GM19025 (cell line): ENCODE results near the gene ATP8A1.
A peak's percentile ranks its signal among the peaks of the same experiment; 100 is the strongest.
"Not testable (repeated sequence)": the region's sequence is repeated elsewhere in the genome, so short reads cannot be mapped to it uniquely, and the experiment has no call there.

ENCODE experiments used
- ATAC-seq: cut with Tn5 transposase; IDR thresholded peaks from one replicate; pipeline ENCODE4 v1.9.1; 2021; ENCODE audit warnings: mild to moderate bottlenecking, low read depth, moderate library complexity; ENCODE audit not compliant: unreplicated experiment

The ATP8A1 gene

DNA sequence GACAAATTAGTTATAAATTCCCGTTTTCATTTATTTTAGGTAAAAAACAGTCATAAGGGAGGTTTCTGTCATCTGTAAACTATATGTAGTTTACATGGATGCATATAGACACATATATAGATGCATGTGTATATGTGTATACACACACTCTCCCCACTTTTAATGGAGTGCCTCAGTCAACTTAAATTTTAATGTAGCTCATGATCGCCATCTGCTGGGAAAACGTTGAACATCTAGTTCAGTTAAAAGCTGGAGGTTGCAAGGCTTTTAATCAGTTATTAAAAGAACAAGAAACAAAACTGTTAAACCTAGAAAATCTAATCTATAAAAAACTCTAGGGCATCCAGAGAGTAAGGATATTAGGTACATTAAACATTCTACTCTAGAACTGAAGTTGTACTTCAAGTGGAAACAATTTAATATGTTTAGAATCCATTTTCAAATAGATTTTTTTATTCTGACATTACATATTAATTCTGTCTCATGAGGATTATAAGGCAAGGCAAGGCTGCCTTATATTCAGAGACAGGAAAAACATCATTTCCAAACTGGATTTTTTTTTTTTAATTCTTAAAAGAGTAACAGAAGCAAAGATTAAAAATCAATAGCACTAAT is 137.0 kb downstream of the ATP8A1 start:
- no peak for ATAC-seq

DNA sequence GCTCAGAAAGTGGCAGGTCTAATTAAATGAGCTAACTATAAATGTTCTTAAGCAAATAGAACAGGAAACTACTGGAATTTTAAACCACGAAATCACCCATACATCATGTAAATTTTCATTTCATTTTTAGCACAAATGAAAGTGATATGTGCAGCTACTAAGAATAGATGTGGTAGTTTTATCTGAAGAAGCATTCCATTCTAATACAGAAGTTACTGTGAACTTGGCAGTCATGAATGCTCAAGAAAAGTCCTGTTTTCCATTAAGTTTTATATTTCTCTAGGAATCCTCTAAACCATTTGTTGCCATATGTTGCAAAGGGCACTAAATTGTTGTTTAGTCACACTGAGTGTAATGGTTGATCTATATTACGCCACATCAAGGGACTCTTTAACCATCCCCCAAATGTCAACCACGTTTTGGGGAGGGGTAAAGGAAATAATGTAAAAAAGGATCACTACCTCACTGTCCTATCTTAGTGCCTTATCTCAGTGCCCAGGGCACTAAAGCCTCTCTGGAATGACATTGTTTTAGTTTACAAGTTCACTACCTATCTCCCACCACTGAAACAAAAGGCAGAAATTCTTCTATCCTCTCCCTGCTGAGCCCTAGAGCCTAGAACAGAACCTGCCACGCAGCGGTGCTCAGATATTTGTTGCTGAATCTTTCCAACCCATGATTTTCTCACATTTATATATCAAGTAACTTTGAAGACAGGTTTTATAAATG is 141.6 kb downstream of the ATP8A1 start:
- no peak for ATAC-seq

DNA sequence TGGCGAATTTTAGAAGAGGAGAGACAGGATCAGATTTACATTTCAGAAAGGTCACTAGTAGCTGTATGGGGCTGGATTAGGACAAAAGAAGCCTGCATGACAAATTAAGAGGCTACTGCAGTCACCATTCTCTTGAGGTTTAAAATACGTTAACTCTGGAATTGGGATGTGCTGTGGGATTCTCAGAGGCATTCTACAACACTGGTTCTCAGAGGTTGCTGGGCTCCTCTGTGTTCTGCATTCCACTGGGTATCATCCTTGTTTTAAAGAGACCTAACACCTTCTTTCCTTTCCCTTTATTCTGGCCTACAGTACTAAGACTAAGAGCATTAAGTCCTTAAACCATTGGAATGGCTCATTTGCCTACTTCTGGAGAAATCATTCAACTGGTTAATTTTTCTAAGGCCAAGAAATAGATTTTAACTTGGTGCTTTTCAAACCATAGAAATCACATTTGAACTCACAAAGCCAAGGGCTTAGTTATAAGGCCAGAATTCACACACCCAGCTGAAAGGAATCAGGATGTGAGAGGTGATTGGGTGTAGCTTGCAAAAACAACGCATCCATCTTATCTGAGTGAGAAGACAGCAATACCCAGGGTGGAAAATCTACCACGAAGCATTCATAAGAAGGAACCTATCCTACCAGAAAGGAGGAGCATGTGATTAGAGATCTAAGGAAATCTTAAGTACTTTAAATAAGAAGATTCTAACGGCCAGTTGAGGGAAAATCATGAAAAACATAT is 143.0 kb downstream of the ATP8A1 start:
- ATAC-seq = no peak

GRCh38 chr4:42512226-42512625 is 144.7 kb downstream of the ATP8A1 start:
- no peak for ATAC-seq

- ATAC-seq = no peak
These were observed 146.7 kb downstream of the ATP8A1 start for GRCh38 chr4:42510225-42510624.

DNA sequence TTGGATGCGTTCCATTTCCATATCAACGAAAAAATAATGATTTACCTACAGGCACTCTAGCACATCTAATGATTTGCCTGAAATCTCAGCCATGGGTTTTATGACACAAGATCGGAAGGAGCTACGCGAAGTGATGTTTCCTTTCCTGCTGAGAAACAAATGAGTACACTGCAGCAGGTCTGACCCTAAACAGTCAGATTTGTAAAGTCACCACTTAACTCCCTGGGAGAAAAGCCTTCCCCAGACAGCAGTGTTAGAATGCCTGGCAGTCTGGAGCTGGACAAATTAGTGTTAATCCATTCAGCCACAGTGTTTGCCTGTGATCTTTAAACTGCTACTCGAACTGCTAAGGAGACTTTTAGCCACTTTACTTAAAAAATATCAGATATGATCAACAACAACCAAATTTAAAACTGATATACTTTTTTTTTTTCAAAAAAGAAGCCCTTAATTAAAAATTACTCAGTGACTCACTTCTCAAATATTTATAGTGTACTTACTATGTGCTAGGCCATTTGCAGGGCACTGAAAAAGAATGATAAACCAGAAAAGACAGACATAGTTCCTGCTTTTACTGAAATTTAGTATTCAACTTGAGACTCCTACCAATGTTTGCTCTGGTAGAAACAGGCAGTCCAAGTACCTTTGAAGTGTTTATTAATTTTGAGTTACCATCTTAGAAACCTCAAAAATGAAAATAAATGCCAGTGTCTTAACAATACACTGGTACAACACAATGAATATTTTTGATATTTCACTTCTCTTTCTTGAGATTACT is 155.1 kb downstream of the ATP8A1 start:
- ATAC-seq = no peak

GRCh38 chr4:42498040-42498439 is 158.9 kb downstream of the ATP8A1 start:
- no peak for ATAC-seq

DNA sequence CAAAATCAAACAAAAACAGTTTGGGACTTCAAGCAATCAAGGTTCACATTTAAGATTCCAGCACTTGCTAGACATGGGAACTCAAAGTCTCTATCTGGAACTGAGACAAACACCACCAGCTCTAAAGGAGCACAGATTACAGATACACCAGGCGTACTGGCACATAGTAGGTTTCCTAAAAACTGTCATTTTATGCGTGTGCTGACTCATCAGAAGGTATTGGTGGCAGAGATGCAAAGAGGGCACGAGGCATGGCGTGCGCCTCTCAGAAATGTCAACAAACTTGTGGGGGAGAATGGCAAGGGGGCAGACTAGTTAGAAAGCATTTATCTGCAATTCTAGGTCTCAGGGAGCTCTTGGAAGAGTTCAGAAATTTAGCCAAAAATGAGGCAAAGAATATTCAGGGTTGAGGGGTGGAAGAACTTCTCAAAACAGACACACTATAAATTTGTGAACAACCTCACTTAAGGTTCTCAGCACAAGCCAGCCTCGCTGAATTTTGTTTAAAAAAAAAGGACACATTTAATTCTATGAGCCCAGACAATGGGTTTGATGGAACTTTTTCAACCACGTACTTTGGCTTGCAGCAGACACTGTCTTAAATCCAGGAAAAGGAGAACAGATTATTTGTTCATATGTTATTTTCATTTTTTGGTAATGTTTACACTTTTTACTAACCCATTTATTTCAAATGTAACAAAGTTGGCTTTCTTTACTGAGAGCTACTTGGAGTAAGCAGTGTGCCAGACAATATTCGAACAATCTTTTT is 159.6 kb downstream of the ATP8A1 start:
- no peak for ATAC-seq

DNA sequence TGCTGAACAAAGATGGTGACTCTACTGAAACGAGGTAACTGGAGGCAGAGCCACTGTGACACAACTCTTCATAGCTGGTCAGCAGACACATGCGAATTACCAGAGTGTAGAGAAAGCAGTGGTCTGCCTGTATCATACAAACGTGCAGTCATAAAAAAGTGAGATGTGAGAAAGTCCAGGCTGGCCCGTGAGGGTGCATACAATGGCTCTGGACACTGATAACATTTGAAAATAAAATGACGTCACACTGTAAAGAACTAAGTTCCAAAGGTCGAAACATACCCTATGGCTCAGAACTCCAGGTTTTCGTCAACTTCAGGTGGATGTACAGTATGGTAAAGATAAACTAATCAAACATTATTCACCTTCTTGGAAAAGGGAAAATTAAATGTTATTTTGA is 163.9 kb downstream of the ATP8A1 start:
- no peak for ATAC-seq

- ATAC-seq = no peak
These were observed 166.9 kb downstream of the ATP8A1 start for GRCh38 chr4:42490015-42490414.

DNA sequence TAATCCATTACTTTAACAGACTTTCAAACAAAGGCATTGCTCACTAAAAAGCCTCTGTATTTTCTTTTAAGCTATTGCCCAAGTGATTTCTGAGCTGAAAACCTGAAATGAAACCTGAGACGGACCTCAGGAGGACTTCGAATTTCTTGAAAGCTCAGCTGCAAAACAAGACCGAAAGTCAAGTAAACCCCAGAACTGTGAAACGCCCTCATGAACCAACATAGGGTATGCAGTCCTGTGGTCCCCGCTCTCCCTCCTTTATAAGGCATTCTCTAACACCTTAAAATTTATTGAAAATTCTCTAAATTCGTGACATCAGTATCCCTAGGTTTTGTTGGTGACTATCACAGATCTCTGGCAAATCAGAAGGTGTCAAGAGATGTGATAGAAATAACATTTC is 167.8 kb downstream of the ATP8A1 start:
- peak; percentile 68 for ATAC-seq

- no peak for ATAC-seq
These were observed 168.4 kb downstream of the ATP8A1 start for GRCh38 chr4:42488554-42488953.

- peak; percentile 71 for ATAC-seq
These were observed 168.8 kb downstream of the ATP8A1 start for GRCh38 chr4:42488114-42488513.

GRCh38 chr4:42487230-42487629 is 169.7 kb downstream of the ATP8A1 start:
- no peak for ATAC-seq

- ATAC-seq = not testable (repeated sequence)
These were observed 170.7 kb downstream of the ATP8A1 start for GRCh38 chr4:42486156-42486555.

DNA sequence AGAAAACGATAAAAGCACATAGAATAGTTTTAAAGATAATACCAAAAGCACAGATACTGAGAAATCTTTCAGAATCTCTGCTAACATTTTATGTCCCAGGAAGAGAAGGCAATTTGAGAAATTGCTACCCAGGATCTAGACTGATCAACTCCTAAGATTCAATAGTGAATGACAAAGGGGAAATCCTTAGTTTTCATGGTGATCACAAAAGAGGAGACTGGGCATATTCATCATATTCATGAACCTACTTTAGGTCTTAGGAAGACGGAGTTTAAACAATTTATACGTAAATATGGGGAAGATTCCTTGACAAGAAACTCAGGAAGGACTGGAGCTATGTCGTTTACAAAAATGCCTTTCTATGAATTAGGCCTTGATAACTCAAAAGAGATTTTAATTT is 172.3 kb downstream of the ATP8A1 start:
- no peak for ATAC-seq

DNA sequence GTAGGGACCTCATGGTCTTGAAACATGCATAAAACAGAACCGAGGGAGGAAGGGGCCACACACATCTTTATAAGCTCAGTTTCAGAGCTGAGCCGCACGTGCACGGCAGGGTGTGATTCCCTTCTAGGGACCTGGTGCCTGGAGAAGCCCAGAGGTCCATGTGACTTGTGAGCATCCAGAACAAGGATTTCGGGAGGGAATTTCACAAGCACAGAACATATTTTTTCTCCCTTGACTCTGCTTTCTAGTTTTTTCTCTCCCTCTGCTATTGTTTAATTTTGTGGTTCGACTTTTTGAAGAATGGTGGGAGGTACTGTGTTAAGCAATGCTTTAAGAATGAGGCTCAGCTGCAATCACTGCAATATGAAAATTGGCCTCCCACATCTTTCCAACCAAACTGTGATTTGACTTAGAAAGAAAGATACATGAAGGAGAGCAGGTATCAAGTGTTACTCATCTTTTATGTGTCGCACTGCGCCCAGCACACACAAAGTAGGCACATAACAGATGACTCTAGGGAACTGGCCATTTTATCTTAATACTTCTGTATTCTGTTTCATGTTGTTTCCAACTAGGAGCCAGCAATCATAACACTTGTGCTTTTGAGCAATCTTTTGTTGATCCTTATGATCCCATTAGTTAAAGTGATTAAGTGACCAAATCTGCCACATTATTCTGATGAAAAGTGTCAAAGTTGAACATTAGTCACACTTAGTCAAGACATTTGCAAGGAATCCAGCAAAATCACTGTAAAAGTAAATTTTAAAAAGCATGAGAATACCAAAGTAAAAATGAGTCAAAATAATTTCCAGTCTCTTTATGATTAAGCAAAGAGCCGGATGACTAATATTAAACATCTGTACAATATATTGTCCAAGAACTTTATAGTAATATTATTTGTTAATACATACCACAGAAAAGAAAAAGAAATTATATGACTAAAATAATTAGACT is 173.2 kb downstream of the ATP8A1 start:
- ATAC-seq = no peak

DNA sequence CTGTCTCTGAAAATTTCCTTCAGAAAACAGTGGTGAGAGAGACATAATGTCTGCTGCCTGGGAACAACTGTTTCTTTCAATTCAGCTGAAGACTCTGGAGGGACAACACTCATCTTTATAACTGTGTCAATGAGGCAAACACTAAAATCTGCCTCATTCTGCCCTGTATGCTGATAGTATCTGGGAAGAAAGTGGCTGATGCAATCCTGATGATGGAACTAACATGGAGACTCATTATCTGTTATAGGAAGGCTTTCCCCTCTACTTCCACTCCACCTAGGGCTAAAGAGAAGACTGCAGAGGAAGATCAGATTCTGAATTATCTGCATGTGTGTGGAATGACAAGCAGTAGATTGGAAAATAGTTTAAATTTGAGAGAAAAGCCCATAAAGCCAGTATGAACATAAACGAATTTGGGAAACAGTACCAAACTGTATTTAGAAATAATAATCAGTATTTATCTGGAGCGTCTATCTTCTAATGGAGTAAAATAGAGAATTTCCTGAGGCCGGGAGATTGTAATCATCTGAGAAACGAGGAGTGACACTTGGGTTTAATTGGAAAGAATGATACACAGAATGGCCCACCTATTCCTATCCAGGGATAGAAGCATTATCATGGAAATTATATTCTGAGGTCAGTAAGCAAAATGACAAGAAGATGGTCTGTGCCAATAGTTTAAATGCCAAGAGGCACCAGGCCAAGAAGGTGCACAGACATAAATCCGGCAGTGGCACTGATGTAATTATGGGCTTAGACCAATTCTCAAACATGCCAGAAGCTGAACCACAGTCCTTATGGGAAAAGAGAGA is 174.2 kb downstream of the ATP8A1 start:
- no peak for ATAC-seq
